ENCODE data around the gene CNOT2.

The CNOT2 gene

GRCh38 chr12:70305794-70306193 lies 62.6 kb downstream of the CNOT2 start:
- no peak for TF ChIP-seq ZNF274 (IDR thresholded peaks at IDR 0.05; ENCODE audit: low read depth, low read length)
- H3K4me3 ChIP-seq (ENCODE audit: low read length), result no peak overlapping the region

DNA sequence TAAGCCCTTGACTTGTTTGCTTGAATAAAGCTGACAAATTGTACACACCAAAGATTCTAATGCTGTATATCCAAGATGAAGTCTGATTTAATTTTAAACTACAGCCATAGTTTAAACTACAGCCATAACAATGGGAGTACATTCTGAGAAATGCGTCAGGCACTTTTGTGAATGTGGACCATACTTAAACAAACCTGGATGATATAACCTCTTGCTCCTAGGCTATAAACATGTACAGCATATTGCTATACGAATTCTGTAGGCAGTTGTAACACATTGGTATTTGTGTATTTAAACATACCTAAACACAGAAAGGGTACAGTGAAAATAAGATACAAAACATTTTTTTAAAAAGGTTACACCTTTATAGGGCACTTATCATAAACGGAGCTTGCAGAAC lies 63.4 kb downstream of the CNOT2 start:
- no peak overlapping the region for H3K4me3 ChIP-seq (ENCODE audit: low read length)
- no peak for TF ChIP-seq ZNF274 (IDR thresholded peaks at IDR 0.05; ENCODE audit: low read depth, low read length)

DNA sequence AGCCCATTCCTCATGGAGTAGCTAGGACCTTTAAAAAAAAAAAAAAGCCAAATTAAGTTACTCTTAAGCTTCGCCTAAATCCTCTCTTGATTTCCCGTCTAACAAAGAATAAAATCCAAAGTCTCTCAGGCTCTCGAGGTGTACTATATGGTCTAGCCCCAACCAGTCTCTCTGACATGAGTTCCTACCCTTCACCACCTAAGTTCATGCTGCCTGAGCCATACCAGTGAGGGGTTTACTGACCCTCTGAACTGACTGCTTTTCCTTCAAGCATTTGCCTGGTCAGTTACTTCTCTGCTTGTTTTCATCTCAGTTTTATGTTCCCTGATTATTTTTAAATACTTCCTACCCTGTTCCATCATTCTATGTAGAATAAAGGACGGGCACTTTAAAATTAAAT lies 64.6 kb downstream of the CNOT2 start:
- TF ChIP-seq ZNF274 (IDR thresholded peaks at IDR 0.05; ENCODE audit: low read depth, low read length), result no peak
- no peak overlapping the region for H3K4me3 ChIP-seq (ENCODE audit: low read length)

DNA sequence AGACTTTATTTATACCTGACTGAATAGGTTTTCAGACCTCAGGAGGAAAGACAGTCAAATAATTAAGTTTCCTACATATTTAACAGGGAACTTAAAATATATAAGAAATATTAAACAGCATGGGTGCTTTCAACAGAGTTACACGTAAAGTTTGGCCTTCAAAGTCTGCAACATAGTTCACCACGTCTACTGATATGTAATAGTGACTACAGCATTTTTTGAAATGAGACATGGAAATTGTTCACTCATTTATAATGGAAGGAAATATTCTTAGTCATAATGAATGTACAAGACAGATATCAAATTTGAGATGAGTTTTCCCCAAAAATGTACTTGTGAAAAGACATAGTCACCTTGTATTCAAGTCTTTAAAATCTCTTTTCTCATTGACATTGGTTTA lies 66.1 kb downstream of the CNOT2 start:
- no peak overlapping the region for H3K4me3 ChIP-seq (ENCODE audit: low read length)
- TF ChIP-seq ZNF274 (IDR thresholded peaks at IDR 0.05; ENCODE audit: low read depth, low read length), result no peak

DNA sequence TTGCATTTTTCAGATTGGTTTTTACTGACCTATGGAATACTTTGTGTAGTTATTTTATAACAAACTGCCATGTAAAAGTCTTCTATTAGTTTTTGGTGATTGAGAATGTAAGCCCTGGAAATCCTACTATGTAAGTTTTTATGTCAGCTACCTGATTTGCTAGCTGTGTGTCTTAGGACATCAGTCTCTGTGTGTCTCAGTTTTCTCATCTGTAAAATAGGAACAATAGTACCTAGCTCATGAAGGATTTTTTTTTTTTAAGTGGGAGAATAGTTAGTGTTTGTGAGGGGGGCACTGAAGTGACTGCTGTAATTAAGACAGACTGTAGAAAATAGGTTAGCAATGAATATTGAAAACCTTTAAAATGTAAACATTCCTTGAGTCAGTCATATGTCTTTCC lies 70.9 kb downstream of the CNOT2 start:
- no peak overlapping the region for H3K4me3 ChIP-seq (ENCODE audit: low read length)
- TF ChIP-seq ZNF274 (IDR thresholded peaks at IDR 0.05; ENCODE audit: low read depth, low read length), result no peak

DNA sequence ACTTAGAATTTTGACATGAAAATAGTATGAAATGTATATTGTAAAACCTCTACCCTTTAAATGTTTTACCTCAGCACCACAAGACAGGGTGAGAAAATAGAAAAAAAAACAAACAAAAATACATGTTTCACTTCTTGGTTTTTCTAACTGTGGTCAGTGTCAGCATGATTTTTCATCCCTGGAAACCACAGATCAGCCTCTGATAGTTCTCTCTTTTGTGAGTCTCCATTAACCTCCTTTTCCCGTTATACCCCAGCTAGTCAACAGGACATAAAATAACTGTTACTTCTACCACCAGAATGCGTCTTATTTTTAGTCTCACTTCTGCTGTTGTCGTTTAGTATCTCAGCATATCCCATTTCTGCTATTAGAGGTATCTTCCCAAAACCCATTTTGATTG lies 74.5 kb downstream of the CNOT2 start:
- H3K4me3 ChIP-seq (ENCODE audit: low read length), result no peak overlapping the region
- TF ChIP-seq ZNF274 (IDR thresholded peaks at IDR 0.05; ENCODE audit: low read depth, low read length), result no peak

DNA sequence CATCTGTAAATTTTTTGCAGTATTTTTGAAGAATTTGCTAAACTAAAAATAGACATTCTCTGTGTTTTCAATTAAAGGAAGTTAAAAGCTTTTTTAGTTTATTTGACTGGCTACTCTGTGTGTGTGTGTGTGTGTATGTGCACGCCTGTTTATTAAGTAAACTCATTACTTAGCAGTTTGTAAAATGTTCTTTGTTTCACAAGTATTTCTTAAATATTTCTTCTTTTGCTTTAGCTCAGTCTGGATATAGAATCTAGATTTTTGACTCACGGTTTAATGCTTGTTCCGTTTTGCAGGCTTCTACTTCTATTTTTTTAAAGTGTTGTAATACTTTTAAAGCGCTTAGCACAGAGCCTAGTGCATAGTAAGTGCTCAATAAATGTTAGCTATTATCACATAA lies 76.4 kb downstream of the CNOT2 start:
- H3K4me3 ChIP-seq (ENCODE audit: low read length), result no peak overlapping the region
- TF ChIP-seq ZNF274 (IDR thresholded peaks at IDR 0.05; ENCODE audit: low read depth, low read length), result no peak

DNA sequence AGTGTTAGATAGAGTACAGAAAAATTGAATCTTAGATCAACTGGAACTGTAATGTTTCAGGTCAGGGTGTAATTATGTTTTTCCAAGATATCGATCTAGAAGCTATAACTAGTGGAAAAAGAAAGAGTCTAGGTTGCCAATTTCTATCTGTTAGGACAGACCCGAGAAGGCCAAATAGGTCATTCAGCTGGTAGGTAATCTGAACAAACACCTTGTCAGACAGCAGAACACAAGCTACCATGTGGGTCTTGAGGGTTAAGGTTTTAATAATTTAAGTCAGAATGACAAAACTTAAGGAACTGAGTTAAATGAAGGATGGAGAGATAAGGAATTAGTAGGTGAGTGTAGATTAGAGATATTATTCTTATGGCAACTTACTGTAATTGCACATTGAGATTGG lies 78.0 kb downstream of the CNOT2 start:
- no peak overlapping the region for H3K4me3 ChIP-seq (ENCODE audit: low read length)
- TF ChIP-seq ZNF274 (IDR thresholded peaks at IDR 0.05; ENCODE audit: low read depth, low read length), result no peak

DNA sequence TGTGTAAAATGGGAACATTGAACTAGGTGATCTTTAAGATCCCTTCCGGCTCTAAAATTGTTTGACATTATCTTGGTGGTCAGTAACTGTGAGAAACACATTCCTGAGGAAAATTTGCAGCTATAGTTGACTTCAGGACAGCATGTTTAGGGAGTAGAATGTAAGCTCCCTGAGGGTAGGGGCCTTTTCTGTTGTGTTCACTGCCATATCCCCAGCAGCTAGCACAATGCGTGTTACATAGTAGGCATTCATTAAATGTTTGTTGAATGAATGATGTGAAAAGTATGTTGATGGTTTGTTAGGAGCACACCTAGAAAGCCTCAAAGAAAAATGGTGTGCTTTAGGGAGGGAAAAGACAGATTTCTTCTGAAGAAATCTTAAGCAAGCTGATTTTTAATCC lies 84.3 kb downstream of the CNOT2 start:
- TF ChIP-seq ZNF274 (IDR thresholded peaks at IDR 0.05; ENCODE audit: low read depth, low read length), result no peak
- H3K4me3 ChIP-seq (ENCODE audit: low read length), result no peak overlapping the region

GRCh38 chr12:70329728-70330127 lies 86.5 kb downstream of the CNOT2 start:
- TF ChIP-seq ZNF274 (IDR thresholded peaks at IDR 0.05; ENCODE audit: low read depth, low read length), result no peak
- no peak overlapping the region for H3K4me3 ChIP-seq (ENCODE audit: low read length)

GRCh38 chr12:70330158-70330557 lies 86.9 kb downstream of the CNOT2 start:
- no peak overlapping the region for H3K4me3 ChIP-seq (ENCODE audit: low read length)
- no peak for TF ChIP-seq ZNF274 (IDR thresholded peaks at IDR 0.05; ENCODE audit: low read depth, low read length)

DNA sequence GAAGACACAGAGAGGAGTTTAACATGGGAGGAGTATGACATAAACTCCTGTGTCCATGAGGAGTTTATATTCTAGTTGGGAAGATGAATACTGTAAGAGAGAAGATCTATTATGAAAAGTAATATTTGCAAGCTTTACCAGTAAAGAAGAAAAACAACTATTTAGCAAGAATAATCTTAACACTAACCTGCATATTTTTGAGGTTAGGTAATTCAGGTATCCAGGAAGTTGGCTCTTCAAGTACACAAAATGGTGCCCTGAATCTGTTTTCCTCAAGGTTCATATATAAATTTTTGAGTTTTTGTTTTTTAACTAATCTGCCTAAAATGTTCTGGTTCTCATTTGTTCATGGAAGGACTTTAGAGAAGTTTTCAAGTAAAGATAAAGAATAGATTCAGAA lies 89.0 kb downstream of the CNOT2 start:
- H3K4me3 ChIP-seq (ENCODE audit: low read length), result no peak overlapping the region
- TF ChIP-seq ZNF274 (IDR thresholded peaks at IDR 0.05; ENCODE audit: low read depth, low read length), result no peak

GRCh38 chr12:70334742-70335141 lies 91.5 kb downstream of the CNOT2 start:
- no peak for TF ChIP-seq ZNF274 (IDR thresholded peaks at IDR 0.05; ENCODE audit: low read depth, low read length)
- no peak overlapping the region for H3K4me3 ChIP-seq (ENCODE audit: low read length)

DNA sequence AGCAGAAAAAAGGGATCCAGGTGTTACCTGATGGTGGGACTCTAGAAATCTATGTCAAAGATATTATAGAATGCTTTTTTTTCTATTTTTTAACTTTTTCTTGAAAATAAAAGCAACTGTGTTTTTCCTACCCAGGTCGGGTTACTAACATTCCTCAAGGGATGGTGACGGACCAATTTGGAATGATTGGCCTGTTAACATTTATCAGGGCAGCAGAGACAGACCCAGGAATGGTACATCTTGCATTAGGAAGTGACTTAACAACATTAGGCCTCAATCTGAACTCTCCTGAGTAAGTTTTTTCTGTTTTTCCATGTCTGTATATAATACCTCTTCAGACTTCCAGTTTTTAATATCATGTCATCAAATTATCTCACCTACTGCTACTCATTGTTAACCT lies 95.3 kb downstream of the CNOT2 start:
- TF ChIP-seq ZNF274 (IDR thresholded peaks at IDR 0.05; ENCODE audit: low read depth, low read length), result no peak
- H3K4me3 ChIP-seq (ENCODE audit: low read length), result no peak overlapping the region

- no peak for TF ChIP-seq ZNF274 (IDR thresholded peaks at IDR 0.05; ENCODE audit: low read depth, low read length)
- no peak overlapping the region for H3K4me3 ChIP-seq (ENCODE audit: low read length)
These were observed 107.8 kb downstream of the CNOT2 start for GRCh38 chr12:70351076-70351475.

GRCh38 chr12:70353780-70354660 lies 110.8 kb downstream of the CNOT2 start:
- no peak for TF ChIP-seq ZNF274 (IDR thresholded peaks at IDR 0.05; ENCODE audit: low read depth, low read length)
- H3K4me3 ChIP-seq (ENCODE audit: low read length), result no peak overlapping the region
